RWPE1 (cell line): ENCODE data around the gene SPG7.
"Not testable (repeated sequence)": the region's sequence is repeated elsewhere in the genome, so short reads cannot be mapped to it uniquely, and the experiment has no call there.

Experiments used
- CTCF ChIA-PET: fragments of 350-600 bp; sonication (Branson Sonifier 250); formaldehyde crosslinking; extraction: SDS; loops from one replicate; lab custom pipeline; 2021; lab: Yijun Ruan, JAX
- POLR2A ChIA-PET: fragments of 400-600 bp; formaldehyde crosslinking; extraction: SDS; loops from one replicate; lab custom pipeline; 2020; ENCODE audit warnings: antibody characterized with exemption; ENCODE audit not compliant: low non-redundant PET; lab: Yijun Ruan, JAX
- DNase-seq: peaks from one replicate; pipeline ENCODE4 v3.0.0; 2012; ENCODE audit warnings: low spot score
- H3K27ac ChIP-seq: fragments of 450-650 bp; 2 replicates; pipeline ENCODE4 v1.5.1; 2017
- TF ChIP-seq, protein P1 (sequence below): fragments of 450-650 bp; conservative IDR thresholded peaks from 2 replicates; pipeline ENCODE4 v1.5.1; 2017; ENCODE audit warnings: low read depth, mild to moderate bottlenecking

The SPG7 gene

DNA sequence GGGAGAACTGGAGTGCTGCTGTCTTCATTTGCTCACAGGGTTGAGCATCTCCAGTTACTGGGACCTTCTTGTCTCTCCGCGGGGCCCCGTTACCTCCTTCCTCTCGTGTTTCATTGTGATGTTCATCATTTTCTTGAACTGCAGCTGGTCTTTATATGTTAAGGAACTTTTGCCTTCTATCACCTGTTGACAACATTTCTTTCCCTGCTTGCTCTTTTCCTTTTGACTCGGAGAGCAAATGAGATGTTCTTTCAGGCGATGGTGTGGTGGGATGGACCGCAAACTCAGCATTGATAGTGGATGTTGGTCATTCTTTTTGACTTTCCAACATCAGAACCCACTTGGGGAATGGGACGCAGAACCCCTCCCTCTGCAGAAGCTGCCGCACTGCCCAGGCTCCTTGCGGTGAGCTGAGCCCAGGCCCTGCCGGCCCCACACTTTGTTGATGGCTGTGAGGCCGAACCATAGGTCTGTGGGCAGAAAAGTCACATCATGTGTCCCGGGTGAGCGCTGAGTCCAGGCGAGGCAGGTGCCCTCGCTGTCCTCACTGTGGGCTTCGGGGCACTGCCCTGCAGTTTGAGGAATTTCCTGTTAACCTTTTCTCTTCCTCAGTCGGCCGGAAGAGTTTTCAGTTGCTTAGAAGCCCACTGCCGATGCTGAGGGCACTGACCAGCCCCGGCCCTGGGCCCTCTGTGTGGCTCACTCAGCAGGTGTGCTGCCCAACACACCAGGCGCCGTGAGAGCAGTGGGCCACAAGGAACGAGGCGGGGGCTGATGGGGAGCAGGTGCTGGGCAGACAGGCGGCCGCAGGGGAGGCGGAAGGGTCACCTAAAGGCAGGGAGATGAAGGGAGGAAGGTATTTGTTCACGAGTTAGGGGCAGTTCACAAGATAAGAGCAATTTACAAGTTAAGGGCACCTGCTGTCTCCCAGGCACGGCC is 59.7 kb downstream of the SPG7 start:
- TF ChIP-seq, protein P1, sequence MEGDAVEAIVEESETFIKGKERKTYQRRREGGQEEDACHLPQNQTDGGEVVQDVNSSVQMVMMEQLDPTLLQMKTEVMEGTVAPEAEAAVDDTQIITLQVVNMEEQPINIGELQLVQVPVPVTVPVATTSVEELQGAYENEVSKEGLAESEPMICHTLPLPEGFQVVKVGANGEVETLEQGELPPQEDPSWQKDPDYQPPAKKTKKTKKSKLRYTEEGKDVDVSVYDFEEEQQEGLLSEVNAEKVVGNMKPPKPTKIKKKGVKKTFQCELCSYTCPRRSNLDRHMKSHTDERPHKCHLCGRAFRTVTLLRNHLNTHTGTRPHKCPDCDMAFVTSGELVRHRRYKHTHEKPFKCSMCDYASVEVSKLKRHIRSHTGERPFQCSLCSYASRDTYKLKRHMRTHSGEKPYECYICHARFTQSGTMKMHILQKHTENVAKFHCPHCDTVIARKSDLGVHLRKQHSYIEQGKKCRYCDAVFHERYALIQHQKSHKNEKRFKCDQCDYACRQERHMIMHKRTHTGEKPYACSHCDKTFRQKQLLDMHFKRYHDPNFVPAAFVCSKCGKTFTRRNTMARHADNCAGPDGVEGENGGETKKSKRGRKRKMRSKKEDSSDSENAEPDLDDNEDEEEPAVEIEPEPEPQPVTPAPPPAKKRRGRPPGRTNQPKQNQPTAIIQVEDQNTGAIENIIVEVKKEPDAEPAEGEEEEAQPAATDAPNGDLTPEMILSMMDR = no peak
- H3K27ac ChIP-seq = no peak overlapping the region
- DNase-seq = no peak
- ChIA-PET CTCF (no interaction called here), POLR2A (no interaction called here)

DNA sequence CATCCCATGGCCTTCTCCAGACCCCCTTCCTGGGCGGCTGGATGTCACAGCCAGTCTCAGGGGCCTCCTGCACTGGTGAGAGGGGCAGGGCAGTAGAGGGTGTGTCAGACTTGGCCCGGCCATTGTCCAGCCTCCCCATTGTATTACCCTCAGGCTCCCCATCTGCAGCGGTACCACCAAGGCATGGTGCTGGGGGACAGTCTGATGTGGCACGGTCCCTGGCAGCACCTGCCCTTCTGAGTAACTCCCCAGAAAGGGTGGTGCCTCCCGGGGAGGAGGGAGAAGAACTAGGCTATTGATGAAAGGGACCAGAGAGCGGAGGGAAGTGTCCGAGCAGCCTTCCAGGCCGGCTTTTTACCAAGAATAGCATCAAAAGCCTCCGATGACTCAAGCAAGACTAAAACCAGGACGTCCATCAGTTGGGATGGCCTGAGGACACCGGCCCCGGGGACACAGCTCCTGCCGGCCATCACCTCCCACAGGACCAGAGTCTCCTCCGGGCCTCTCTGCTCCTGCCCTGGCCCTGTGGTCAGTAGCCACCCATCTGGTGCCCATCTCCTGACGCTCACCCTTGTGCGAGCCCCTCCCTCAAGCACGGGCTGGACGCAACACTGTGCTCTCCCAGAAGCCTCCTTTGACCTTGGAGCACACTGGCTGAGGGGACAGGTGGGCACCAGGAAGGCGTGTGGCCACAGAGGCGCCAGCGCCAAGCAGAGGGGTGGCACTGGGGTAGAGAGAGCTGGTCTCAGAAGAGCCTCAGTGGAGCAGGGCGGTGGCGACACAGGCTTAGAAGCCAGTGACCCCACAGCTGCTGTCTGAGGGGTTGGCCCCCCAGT is 61.5 kb downstream of the SPG7 start:
- CTCF ChIA-PET = interaction anchor here (0.6 kb wide), 1 partner anchor 109 kb away, joined by 3 read pairs; no protein-coding TSS in a partner anchor
- POLR2A ChIA-PET = no interaction called here
- no peak overlapping the region for H3K27ac ChIP-seq
- TF ChIP-seq, protein P1 = no peak
- DNase-seq = no peak

DNA sequence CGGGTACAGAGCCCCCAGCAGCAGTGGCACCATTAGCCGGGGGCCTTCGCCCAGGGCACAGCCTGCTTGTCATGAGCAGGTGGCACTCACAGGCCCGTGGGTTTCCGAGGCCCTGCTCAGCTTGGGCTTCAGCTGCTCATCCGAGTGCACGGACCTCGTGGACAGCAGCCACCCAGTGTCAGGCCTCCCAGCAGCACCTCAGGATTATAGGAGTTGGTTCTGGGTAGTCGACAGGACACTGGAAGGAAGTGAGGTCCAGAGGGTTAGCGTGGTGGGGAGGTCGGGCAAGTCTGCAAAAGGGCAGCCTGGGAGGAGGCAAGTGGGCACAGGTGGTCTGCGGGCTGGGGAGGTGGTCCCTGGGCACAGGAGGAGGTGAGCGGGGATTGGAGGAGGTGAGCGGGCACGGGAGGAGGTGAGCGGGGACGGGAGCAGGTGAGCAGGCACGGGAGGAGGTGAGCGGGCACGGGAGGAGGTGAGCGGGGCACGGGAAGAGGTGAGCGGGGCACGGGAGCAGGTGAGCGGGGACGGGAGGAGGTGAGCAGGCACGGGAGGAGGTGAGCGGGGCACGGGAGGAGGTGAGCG is 62.2 kb downstream of the SPG7 start:
- ChIA-PET POLR2A (no interaction called here), CTCF (interaction anchor here (0.6 kb wide), 1 partner anchor 108 kb away, joined by 3 read pairs; no protein-coding TSS in a partner anchor)
- no peak for DNase-seq
- TF ChIP-seq, protein P1 = no peak
- no peak overlapping the region for H3K27ac ChIP-seq

DNA sequence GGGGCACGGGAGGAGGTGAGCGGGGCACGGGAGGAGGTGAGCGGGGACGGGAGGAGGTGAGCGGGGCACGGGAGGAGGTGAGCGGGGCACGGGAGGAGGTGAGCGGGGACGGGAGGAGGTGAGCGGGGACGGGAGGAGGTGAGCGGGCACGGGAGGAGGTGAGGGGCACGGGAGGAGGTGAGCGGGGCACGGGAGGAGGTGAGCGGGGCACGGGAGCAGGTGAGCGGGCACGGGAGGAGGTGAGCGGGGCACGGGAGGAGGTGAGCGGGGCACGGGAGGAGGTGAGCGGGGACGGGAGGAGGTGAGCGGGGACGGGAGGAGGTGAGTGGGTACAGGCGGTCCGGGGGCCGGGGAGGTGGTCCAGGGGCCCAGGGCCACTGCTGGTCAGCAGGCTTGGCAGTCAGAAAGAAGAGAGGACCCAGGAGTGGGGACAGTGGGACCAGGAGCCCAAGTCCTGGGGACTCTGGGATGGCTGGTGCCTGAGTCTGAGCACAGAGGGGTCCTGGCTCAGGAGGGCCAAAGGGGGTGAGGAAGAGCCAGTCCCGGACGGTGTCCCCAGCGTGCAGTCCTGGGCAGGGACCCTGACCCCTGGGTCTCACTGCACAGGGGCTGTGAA is 62.9 kb downstream of the SPG7 start:
- DNase-seq, POLR2A ChIA-PET, H3K27ac ChIP-seq: not testable (repeated sequence)
- CTCF ChIA-PET = interaction anchor here (0.7 kb wide), 1 partner anchor 149 kb away, joined by 3 read pairs; no protein-coding TSS in a partner anchor

DNA sequence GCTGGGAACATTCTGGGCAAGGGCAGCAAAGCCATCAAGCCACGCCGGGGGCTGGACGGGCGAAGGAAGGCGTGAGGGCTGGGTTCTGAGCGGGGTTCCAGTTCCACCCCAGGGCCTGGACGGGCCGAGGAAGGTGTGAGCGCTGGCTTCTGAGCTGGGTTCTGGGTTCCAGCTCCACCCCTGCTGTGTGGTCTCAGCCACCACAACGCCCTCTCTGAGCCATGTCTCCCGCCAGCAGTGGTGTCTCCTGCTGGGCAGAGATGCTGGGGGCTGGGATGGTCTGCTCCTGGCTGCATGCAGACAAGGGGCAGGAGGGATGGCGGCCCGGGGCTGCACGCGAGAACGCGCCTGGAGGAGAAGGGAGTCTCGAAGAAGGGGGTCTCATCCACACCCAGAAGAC is 63.4 kb downstream of the SPG7 start:
- TF ChIP-seq, protein P1 = no peak
- no peak overlapping the region for H3K27ac ChIP-seq
- ChIA-PET CTCF (interaction anchor here (0.7 kb wide), 1 partner anchor 148 kb away, joined by 3 read pairs; no protein-coding TSS in a partner anchor), POLR2A (no interaction called here)
- DNase-seq = no peak

DNA sequence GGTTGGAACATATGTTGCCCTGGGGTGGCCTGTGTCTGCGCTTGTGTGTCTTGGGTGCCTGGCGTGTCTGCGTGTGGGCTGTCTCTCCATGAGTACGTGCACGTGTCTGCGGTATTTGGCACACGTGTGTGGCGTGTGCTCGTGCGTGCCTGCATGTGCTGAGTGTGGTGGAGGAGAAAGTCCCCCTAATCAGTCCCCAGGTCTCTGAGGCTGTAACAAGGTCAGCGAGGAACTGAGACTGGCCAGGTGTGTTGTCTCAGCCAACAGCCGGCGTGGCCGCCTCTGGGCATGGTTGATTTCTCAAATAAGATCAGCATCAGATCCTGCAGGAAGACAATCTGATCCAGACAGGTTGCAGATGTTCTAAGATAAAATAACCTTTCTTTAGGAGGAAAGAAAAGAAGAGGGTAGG is 63.9 kb downstream of the SPG7 start:
- TF ChIP-seq, protein P1 = no peak
- H3K27ac ChIP-seq = no peak overlapping the region
- ChIA-PET POLR2A (no interaction called here), CTCF (no interaction called here)
- no peak for DNase-seq
